K562 (cell line): Measurements from ENCODE around the gene SIRT4. TPM values are rescaled to one million over a fixed set of nuclear protein-coding genes. Genes with fewer than 3 reads are reported as not detected.

Experiments
- ATF1 ChIP-seq, 2 experiments: fragments of 450-650 bp in 1 of 2; IDR thresholded peaks; 2 replicates each; pipeline ENCODE4 v1.6.1; 2016; ENCODE audit warnings: missing compliant biosample characterization in 1 of 2, missing genetic modification characterization in 1 of 2
- BACH1 ChIP-seq: fragments of 200-800 bp; sonication (Bioruptor generic); IDR thresholded peaks from 2 replicates; pipeline ENCODE4 v1.6.1; 2016; ENCODE audit warnings: missing genetic modification characterization, missing compliant biosample characterization
- E2F3 ChIP-seq: fragments of 250-450 bp; sonication (Bioruptor Pico); IDR thresholded peaks from 2 replicates; pipeline ENCODE4 v1.4.0; 2020; ENCODE audit warnings: mild to moderate bottlenecking
- JUNB ChIP-seq: fragments of 450-650 bp; formaldehyde crosslinking; conservative IDR thresholded peaks from 2 replicates; pipeline ENCODE4 v1.4.0; 2020; ENCODE audit warnings: mild to moderate bottlenecking
- MTF1 ChIP-seq: fragments of 250-450 bp; sonication (Bioruptor Pico); IDR thresholded peaks from 2 replicates; pipeline ENCODE4 v1.9.0; 2021; ENCODE audit warnings: moderate library complexity, mild to moderate bottlenecking, inconsistent platforms, borderline replicate concordance
- MYNN ChIP-seq, 2 experiments: sonication (generic); formaldehyde crosslinking in 1 of 2; IDR thresholded peaks; 2 replicates each; pipeline versions ENCODE4 v1.5.0 to v1.6.1; 2016 to 2020; ENCODE audit warnings: antibody characterized with exemption in 1 of 2, missing genetic modification reagents in 1 of 2
- RBFOX2 ChIP-seq: fragments of 200-400 bp; formaldehyde crosslinking; IDR thresholded peaks from 2 replicates; pipeline ENCODE4 v1.6.1; 2017; ENCODE audit warnings: low read depth, mild to moderate bottlenecking, low read length, moderate library complexity
- TCF7L2 ChIP-seq: fragments of 150-350 bp; IDR thresholded peaks from 2 replicates; pipeline ENCODE4 v1.6.1; 2016; ENCODE audit warnings: low read depth, mild to moderate bottlenecking, low read length, moderate library complexity
- USF2 ChIP-seq: sonication (generic); formaldehyde crosslinking; IDR thresholded peaks from 2 replicates; pipeline ENCODE4 v1.5.0; 2020; ENCODE audit warnings: missing genetic modification reagents
- ZNF197 ChIP-seq: fragments of 200-800 bp; sonication (Bioruptor generic); IDR thresholded peaks from 2 replicates; pipeline ENCODE4 v1.6.1; 2016; ENCODE audit warnings: low read depth, missing genetic modification characterization, missing compliant biosample characterization
- polyA plus RNA-seq, 8 experiments: library from polyadenylated mRNA; depleted of rRNA in 4 of 8; stranded (reverse) in 5 of 8; unstranded in 3 of 8; fragments of >200 nt; fragmentation: Nextera tagmentation in 2 of 8; fragmentation: Illumina TruSeq in 1 of 8; extraction: Ambion mirVana in 2 of 8; extraction: Trizol in 1 of 8; gene quantifications; 2 replicates each; pipeline versions ENCODE4 v1.2.1 to v1.2.3, GENCODE V29; 2011 to 2014; ENCODE audit warnings: inconsistent platforms in 1 of 8, missing spikeins in 1 of 8
- total RNA-seq, 7 experiments: library from RNA; depleted of rRNA in 6 of 7; stranded (reverse); fragments of >200 nt in 6 of 7; fragmentation: Illumina TruSeq in 2 of 7; extraction: Trizol in 2 of 7; gene quantifications; 2 replicates each; pipeline versions ENCODE4 v1.2.1 to v1.2.3, GENCODE V29; 2011 to 2021; ENCODE audit warnings: low replicate concordance in 1 of 7
- TF ChIP-seq, protein P1 (sequence below): sonication (generic); formaldehyde crosslinking; IDR thresholded peaks from 2 replicates; pipeline ENCODE4 v1.8.1; 2022; ENCODE audit warnings: missing genetic modification reagents

Gene SIRT4
- total and polyA plus RNA-seq, 9 of the 15 experiments (the other 6 are each of a cell fraction or from before 2014, with no cell fraction given) = 0.86 to 5.2 (median 2.4) TPM

DNA sequence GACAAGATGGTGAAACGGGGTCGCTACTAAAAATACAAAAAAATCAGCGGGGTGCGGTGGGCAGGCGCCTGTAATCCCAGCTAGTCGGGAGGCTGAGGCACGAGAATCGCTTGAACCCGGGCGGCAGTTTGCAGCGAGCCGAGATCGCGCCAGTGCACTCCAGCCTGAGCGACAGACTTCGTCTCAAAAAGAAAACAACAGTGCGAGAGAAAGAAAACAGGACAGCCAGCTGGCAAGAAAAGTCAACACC, 9.8 kb upstream of the SIRT4 start (continued):
- TF ChIP-seq USF2 (CRISPR knock-in tag) = 0 out of 2 replicates have a peak, but pooled peaks have one; percentile 0
- TF ChIP-seq E2F3 (CRISPR knock-in tag) = no peak
- TF ChIP-seq RBFOX2 = no peak; the same call in 1 of the 2 replicates
- TF ChIP-seq JUNB (CRISPR knock-in tag) = no peak
- TF ChIP-seq BACH1 (tag) = no peak
- TF ChIP-seq MYNN (IDR thresholded peaks at IDR 0.05) = no peak
- TF ChIP-seq MYNN (CRISPR knock-in tag; IDR thresholded peaks at IDR 0.05) = no peak
- peak; percentile 65 for TF ChIP-seq ZNF197 (CRISPR knock-in tag)
- TF ChIP-seq, protein P1, sequence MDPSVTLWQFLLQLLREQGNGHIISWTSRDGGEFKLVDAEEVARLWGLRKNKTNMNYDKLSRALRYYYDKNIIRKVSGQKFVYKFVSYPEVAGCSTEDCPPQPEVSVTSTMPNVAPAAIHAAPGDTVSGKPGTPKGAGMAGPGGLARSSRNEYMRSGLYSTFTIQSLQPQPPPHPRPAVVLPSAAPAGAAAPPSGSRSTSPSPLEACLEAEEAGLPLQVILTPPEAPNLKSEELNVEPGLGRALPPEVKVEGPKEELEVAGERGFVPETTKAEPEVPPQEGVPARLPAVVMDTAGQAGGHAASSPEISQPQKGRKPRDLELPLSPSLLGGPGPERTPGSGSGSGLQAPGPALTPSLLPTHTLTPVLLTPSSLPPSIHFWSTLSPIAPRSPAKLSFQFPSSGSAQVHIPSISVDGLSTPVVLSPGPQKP (CRISPR knock-in tag) = no peak
- TF ChIP-seq ATF1 (CRISPR knock-in tag; IDR thresholded peaks at IDR 0.05) = no peak
- TF ChIP-seq ATF1 (tag; IDR thresholded peaks at IDR 0.05) = no peak
- no peak for TF ChIP-seq TCF7L2
- TF ChIP-seq MTF1 (CRISPR knock-in tag) = no peak
